ENCODE data around the gene WRNIP1. TPM values are rescaled to one million over a fixed set of nuclear protein-coding genes. Genes with fewer than 3 reads are reported as not detected.

Gene WRNIP1
- total and polyA plus RNA-seq, 2 of the 13 experiments (the other 11 are each of a cell fraction or from before 2014, with no cell fraction given), result 77.7 to 90.3 TPM

- TF ChIP-seq ZNF687 (CRISPR knock-in tag; IDR thresholded peaks at IDR 0.05), result peak; percentile 79
- TF ChIP-seq ZNF841 (CRISPR knock-in tag; IDR thresholded peaks at IDR 0.05; ENCODE audit: borderline replicate concordance), result no peak; the same call in 1 of the 2 replicates
- TF ChIP-seq SAP130 (CRISPR knock-in tag; IDR thresholded peaks at IDR 0.05; ENCODE audit: low read depth), result 0 out of 2 replicates have a peak, but pooled peaks have one; percentile 63
- no peak for TF ChIP-seq DRAP1 (CRISPR knock-in tag; IDR thresholded peaks at IDR 0.05)
- TF ChIP-seq ARID4A (CRISPR knock-in tag; IDR thresholded peaks at IDR 0.05; ENCODE audit: borderline replicate concordance), result peak; percentile 31; the same call in 1 of the 2 replicates
- TF ChIP-seq HES4 (CRISPR knock-in tag; IDR thresholded peaks at IDR 0.05; ENCODE audit: borderline replicate concordance), result peak; percentile 47
- no peak for TF ChIP-seq ZNF724P (CRISPR knock-in tag; IDR thresholded peaks at IDR 0.05; ENCODE audit: borderline replicate concordance)
- peak; percentile 66; the same call in 1 of the 2 replicates for TF ChIP-seq PHF8 (CRISPR knock-in tag; IDR thresholded peaks at IDR 0.05)
- TF ChIP-seq RXRA (CRISPR knock-in tag; IDR thresholded peaks at IDR 0.05), result peak; percentile 72; the same call in 1 of the 2 replicates
- TF ChIP-seq SATB2 (CRISPR knock-in tag; IDR thresholded peaks at IDR 0.05), result no peak
- no peak; the same call in 1 of the 2 replicates for TF ChIP-seq ARNTL (CRISPR knock-in tag; IDR thresholded peaks at IDR 0.05)
- no peak for TF ChIP-seq ZIK1 (CRISPR knock-in tag; IDR thresholded peaks at IDR 0.05; ENCODE audit: borderline replicate concordance, low read depth)
- TF ChIP-seq CBFB (CRISPR knock-in tag; IDR thresholded peaks at IDR 0.05), result no peak
- TF ChIP-seq PHF20 (CRISPR knock-in tag; IDR thresholded peaks at IDR 0.05), result 0 out of 2 replicates have a peak, but pooled peaks have one; percentile 23
- no peak for TF ChIP-seq HOMEZ (CRISPR knock-in tag; IDR thresholded peaks at IDR 0.05; ENCODE audit: low read depth)
- TF ChIP-seq ZMAT5 (CRISPR knock-in tag; IDR thresholded peaks at IDR 0.05; ENCODE audit: borderline replicate concordance, low read depth), result no peak
- no peak for TF ChIP-seq CBX5 (CRISPR knock-in tag; IDR thresholded peaks at IDR 0.05; ENCODE audit: borderline replicate concordance)
- TF ChIP-seq ZNF317 (CRISPR knock-in tag; IDR thresholded peaks at IDR 0.05), result peak; percentile 54; the same call in 1 of the 2 replicates
Measured at GRCh38 chr6:2765896-2766766, 938 bp downstream of the WRNIP1 start (continued).

Data from HepG2 (cell line).